ENCODE data around the gene CLTRN.

The CLTRN gene

GRCh38 chrX:15631637-15632036 is 33.0 kb downstream of the CLTRN start:
- no peak for ATAC-seq (ENCODE audit: insufficient read depth, low read depth)
- no peaks in the 10 kb centered on the region for H3K36me3 ChIP-seq (ENCODE audit: insufficient read depth, low read length)
- H3K9me3 ChIP-seq (ENCODE audit: insufficient read depth, low read length, severe bottlenecking): no peaks in the 10 kb centered on the region
- no peaks in the 10 kb centered on the region for H4K20me1 ChIP-seq (ENCODE audit: insufficient read depth, low read length)
- no peaks in the 10 kb centered on the region for H3K4me1 ChIP-seq (ENCODE audit: insufficient read depth, low read length)
- H2AFZ ChIP-seq (ENCODE audit: low read depth, low read length): no peak overlapping the region
- no peak overlapping the region for H3K4me2 ChIP-seq (ENCODE audit: insufficient read depth, low read length)
- H3K27ac ChIP-seq (ENCODE audit: low read length): no peak overlapping the region
- DNase-seq: no peak
- no peaks in the 10 kb centered on the region for H3K79me2 ChIP-seq (ENCODE audit: insufficient read depth, low read length)
- no peak overlapping the region for H3K9ac ChIP-seq (ENCODE audit: low read depth, low read length)
- H3K27me3 ChIP-seq (ENCODE audit: insufficient read depth, low read length, poor library complexity): no peaks in the 10 kb centered on the region
- H3K4me3 ChIP-seq (ENCODE audit: low read depth in 1 of 2, low read length in 2 of 2): no peak overlapping the region
- TF ChIP-seq, protein P1, sequence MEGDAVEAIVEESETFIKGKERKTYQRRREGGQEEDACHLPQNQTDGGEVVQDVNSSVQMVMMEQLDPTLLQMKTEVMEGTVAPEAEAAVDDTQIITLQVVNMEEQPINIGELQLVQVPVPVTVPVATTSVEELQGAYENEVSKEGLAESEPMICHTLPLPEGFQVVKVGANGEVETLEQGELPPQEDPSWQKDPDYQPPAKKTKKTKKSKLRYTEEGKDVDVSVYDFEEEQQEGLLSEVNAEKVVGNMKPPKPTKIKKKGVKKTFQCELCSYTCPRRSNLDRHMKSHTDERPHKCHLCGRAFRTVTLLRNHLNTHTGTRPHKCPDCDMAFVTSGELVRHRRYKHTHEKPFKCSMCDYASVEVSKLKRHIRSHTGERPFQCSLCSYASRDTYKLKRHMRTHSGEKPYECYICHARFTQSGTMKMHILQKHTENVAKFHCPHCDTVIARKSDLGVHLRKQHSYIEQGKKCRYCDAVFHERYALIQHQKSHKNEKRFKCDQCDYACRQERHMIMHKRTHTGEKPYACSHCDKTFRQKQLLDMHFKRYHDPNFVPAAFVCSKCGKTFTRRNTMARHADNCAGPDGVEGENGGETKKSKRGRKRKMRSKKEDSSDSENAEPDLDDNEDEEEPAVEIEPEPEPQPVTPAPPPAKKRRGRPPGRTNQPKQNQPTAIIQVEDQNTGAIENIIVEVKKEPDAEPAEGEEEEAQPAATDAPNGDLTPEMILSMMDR (IDR thresholded peaks at IDR 0.05; ENCODE audit: borderline replicate concordance, extremely low read depth, low read length, poor library complexity, severe bottlenecking): no peak
- no peak for TF ChIP-seq EZH2 (IDR thresholded peaks at IDR 0.05; ENCODE audit: borderline replicate concordance, low read depth, low read length, severe bottlenecking)

- H3K9me3 ChIP-seq (ENCODE audit: insufficient read depth, low read length, severe bottlenecking): no peaks in the 10 kb centered on the region
- H3K9ac ChIP-seq (ENCODE audit: low read depth, low read length): no peak overlapping the region
- H3K4me1 ChIP-seq (ENCODE audit: insufficient read depth, low read length): no peaks in the 10 kb centered on the region
- H3K4me3 ChIP-seq (ENCODE audit: low read depth in 1 of 2, low read length in 2 of 2): no peak overlapping the region
- TF ChIP-seq, protein P1 (IDR thresholded peaks at IDR 0.05; ENCODE audit: borderline replicate concordance, extremely low read depth, low read length, poor library complexity, severe bottlenecking): no peak
- H3K27me3 ChIP-seq (ENCODE audit: insufficient read depth, low read length, poor library complexity): no peaks in the 10 kb centered on the region
- no peaks in the 10 kb centered on the region for H3K79me2 ChIP-seq (ENCODE audit: insufficient read depth, low read length)
- no peak overlapping the region for H2AFZ ChIP-seq (ENCODE audit: low read depth, low read length)
- H3K27ac ChIP-seq (ENCODE audit: low read length): no peak overlapping the region
- H3K4me2 ChIP-seq (ENCODE audit: insufficient read depth, low read length): no peak overlapping the region
- no peaks in the 10 kb centered on the region for H4K20me1 ChIP-seq (ENCODE audit: insufficient read depth, low read length)
- DNase-seq (no peak), ATAC-seq (ENCODE audit: insufficient read depth, low read depth) (no peak)
- H3K36me3 ChIP-seq (ENCODE audit: insufficient read depth, low read length): no peaks in the 10 kb centered on the region
These were observed 41.6 kb downstream of the CLTRN start for GRCh38 chrX:15623054-15623453.

- Histone ChIP-seq H3K27me3 (ENCODE audit: insufficient read depth, low read length, poor library complexity) (no peaks in the 10 kb centered on the region), H4K20me1 (ENCODE audit: insufficient read depth, low read length) (no peaks in the 10 kb centered on the region), H3K79me2 (ENCODE audit: insufficient read depth, low read length) (no peaks in the 10 kb centered on the region), H3K27ac (ENCODE audit: low read length) (no peak overlapping the region), H2AFZ (ENCODE audit: low read depth, low read length) (no peak overlapping the region), H3K36me3 (ENCODE audit: insufficient read depth, low read length) (no peaks in the 10 kb centered on the region), H3K9me3 (ENCODE audit: insufficient read depth, low read length, severe bottlenecking) (no peaks in the 10 kb centered on the region), H3K4me1 (ENCODE audit: insufficient read depth, low read length) (no peaks in the 10 kb centered on the region), H3K9ac (ENCODE audit: low read depth, low read length) (no peak overlapping the region), H3K4me3 (ENCODE audit: low read depth in 1 of 2, low read length in 2 of 2) (no peak overlapping the region), H3K4me2 (ENCODE audit: insufficient read depth, low read length) (no peak overlapping the region)
- no peak for ATAC-seq (ENCODE audit: insufficient read depth, low read depth)
- DNase-seq: no peak
- TF ChIP-seq, protein P1 (IDR thresholded peaks at IDR 0.05; ENCODE audit: borderline replicate concordance, extremely low read depth, low read length, poor library complexity, severe bottlenecking): no peak
- no peak for TF ChIP-seq EZH2 (IDR thresholded peaks at IDR 0.05; ENCODE audit: borderline replicate concordance, low read depth, low read length, severe bottlenecking)
These were observed 45.4 kb downstream of the CLTRN start for GRCh38 chrX:15619053-15619755.
